ENCODE data around the gene LGR4.

The LGR4 gene

GRCh38 chr11:27466363-27466762, 6.2 kb downstream of the LGR4 start:
- no peak overlapping the region for H3K4me3 ChIP-seq (ENCODE audit: low read length)
- no peak overlapping the region for H3K9ac ChIP-seq (ENCODE audit: low read length)
- no peaks in the 10 kb centered on the region for H3K9me3 ChIP-seq (ENCODE audit: control insufficient read depth, low read depth, low read length)
- peaks cover 38% of the 10 kb centered on the region for H3K4me1 ChIP-seq (ENCODE audit: control insufficient read depth, low read depth, low read length)
- H3K27me3 ChIP-seq (ENCODE audit: control insufficient read depth, insufficient read depth, low read length): no peaks in the 10 kb centered on the region
- H3K36me3 ChIP-seq (ENCODE audit: control insufficient read depth, low read depth, low read length): no peaks in the 10 kb centered on the region
- H3K27ac ChIP-seq (ENCODE audit: low read length): no peak overlapping the region

DNA sequence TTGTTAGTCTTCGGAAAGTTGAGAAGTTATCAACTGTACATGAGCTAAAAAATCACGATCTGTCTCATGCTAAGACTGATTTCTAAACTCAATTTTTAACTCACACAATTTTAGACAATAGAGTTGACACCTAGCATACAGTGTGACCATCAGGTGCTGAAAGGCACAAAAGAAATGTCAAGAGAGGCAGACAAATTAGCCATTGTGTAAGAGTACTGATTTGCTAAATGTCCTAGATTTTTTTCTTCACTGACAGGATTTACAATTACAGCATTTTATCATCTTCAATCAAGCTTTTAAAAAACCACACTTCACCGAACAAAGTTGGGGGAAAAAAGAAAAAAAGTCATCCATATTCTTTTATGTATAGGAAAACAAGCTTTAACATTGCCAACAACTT, 7.0 kb downstream of the LGR4 start:
- H3K4me1 ChIP-seq (ENCODE audit: control insufficient read depth, low read depth, low read length): peaks cover 41% of the 10 kb centered on the region
- no peak overlapping the region for H3K4me3 ChIP-seq (ENCODE audit: low read length)
- no peak overlapping the region for H3K9ac ChIP-seq (ENCODE audit: low read length)
- no peaks in the 10 kb centered on the region for H3K9me3 ChIP-seq (ENCODE audit: control insufficient read depth, low read depth, low read length)
- H3K27me3 ChIP-seq (ENCODE audit: control insufficient read depth, insufficient read depth, low read length): no peaks in the 10 kb centered on the region
- no peak overlapping the region for H3K27ac ChIP-seq (ENCODE audit: low read length)
- H3K36me3 ChIP-seq (ENCODE audit: control insufficient read depth, low read depth, low read length): no peaks in the 10 kb centered on the region

DNA sequence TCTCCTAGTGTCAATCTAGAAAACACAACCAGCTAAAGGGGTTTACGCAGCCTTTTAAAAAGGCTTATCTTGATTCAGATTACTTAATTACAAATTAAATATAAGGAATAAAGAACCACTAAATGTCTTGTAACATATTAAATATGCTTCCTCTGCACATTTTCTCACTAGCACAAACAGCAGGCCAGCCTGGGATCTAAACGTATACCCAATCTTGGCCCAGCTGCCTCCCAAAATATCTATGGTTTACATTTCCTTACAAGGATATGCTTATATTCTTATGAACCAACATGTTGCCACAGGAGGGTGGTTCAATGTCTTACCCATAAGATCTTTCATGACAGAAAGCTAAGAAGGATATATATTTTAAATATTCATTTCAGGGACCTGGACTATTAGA, 7.7 kb downstream of the LGR4 start:
- peaks cover 44% of the 10 kb centered on the region for H3K4me1 ChIP-seq (ENCODE audit: control insufficient read depth, low read depth, low read length)
- no peaks in the 10 kb centered on the region for H3K36me3 ChIP-seq (ENCODE audit: control insufficient read depth, low read depth, low read length)
- no peaks in the 10 kb centered on the region for H3K27me3 ChIP-seq (ENCODE audit: control insufficient read depth, insufficient read depth, low read length)
- H3K9me3 ChIP-seq (ENCODE audit: control insufficient read depth, low read depth, low read length): no peaks in the 10 kb centered on the region
- no peak overlapping the region for H3K4me3 ChIP-seq (ENCODE audit: low read length)
- H3K27ac ChIP-seq (ENCODE audit: low read length): no peak overlapping the region
- no peak overlapping the region for H3K9ac ChIP-seq (ENCODE audit: low read length)

- no peaks in the 10 kb centered on the region for H3K36me3 ChIP-seq (ENCODE audit: control insufficient read depth, low read depth, low read length)
- H3K4me3 ChIP-seq (ENCODE audit: low read length): no peak overlapping the region
- H3K4me1 ChIP-seq (ENCODE audit: control insufficient read depth, low read depth, low read length): peaks cover 39% of the 10 kb centered on the region
- H3K9ac ChIP-seq (ENCODE audit: low read length): no peak overlapping the region
- no peak overlapping the region for H3K27ac ChIP-seq (ENCODE audit: low read length)
- H3K9me3 ChIP-seq (ENCODE audit: control insufficient read depth, low read depth, low read length): no peaks in the 10 kb centered on the region
- H3K27me3 ChIP-seq (ENCODE audit: control insufficient read depth, insufficient read depth, low read length): no peaks in the 10 kb centered on the region
Measured at GRCh38 chr11:27464289-27464696, 8.3 kb downstream of the LGR4 start.

- H3K27ac ChIP-seq (ENCODE audit: low read length): no peak overlapping the region
- no peaks in the 10 kb centered on the region for H3K9me3 ChIP-seq (ENCODE audit: control insufficient read depth, low read depth, low read length)
- H3K9ac ChIP-seq (ENCODE audit: low read length): no peak overlapping the region
- no peak overlapping the region for H3K4me3 ChIP-seq (ENCODE audit: low read length)
- H3K27me3 ChIP-seq (ENCODE audit: control insufficient read depth, insufficient read depth, low read length): no peaks in the 10 kb centered on the region
- H3K36me3 ChIP-seq (ENCODE audit: control insufficient read depth, low read depth, low read length): no peaks in the 10 kb centered on the region
- H3K4me1 ChIP-seq (ENCODE audit: control insufficient read depth, low read depth, low read length): peaks cover 29% of the 10 kb centered on the region
Measured at GRCh38 chr11:27462543-27462942, 10.0 kb downstream of the LGR4 start.

DNA sequence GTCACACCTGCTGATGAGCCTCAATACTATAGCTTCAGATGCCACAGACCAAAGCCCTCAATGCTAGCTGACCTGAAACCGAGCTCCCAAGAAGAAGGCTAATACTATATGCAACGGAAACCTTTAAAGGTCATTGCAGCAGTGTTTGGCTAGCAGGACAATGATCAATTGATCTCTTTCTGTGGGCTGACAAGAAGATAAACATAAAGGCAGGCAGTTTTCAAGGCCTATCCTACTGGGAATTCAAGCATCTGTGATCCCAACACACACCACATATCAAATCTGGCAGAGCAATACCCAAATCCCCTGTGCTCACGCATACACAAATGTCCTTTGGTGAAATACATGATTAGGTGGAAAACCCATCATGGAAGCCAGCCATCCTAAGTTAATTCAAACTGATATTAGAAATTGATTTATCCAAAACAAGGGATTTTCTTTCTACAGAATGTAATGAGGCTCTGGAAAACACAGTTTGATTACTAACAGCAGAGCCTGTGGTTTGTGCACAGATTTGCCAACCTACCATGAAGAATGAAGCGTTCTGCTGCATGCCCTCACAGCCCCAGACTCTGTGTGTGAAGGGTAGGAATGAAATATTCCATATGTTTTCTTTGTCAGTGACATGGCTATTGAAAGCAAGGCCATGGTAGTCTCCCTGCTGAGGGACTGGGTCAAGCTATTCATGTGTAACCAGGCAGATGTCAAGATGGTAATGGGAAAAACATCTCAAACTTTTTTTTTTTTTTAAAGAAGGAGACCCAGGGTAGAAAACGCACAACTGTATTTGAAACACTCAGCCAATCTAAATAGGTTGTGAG, 12.2 kb downstream of the LGR4 start:
- no peaks in the 10 kb centered on the region for H3K27me3 ChIP-seq (ENCODE audit: control insufficient read depth, insufficient read depth, low read length)
- H3K27ac ChIP-seq (ENCODE audit: low read length): peak overlapping the region; percentile 30
- peaks cover 3% of the 10 kb centered on the region for H3K36me3 ChIP-seq (ENCODE audit: control insufficient read depth, low read depth, low read length)

GRCh38 chr11:27459191-27459590, 13.4 kb downstream of the LGR4 start:
- H3K27ac ChIP-seq (ENCODE audit: low read length): no peak overlapping the region
- H3K4me1 ChIP-seq (ENCODE audit: control insufficient read depth, low read depth, low read length): peaks cover 31% of the 10 kb centered on the region

More for the DNA sequence above, 12.2 kb downstream of the LGR4 start:
- peaks cover 41% of the 10 kb centered on the region for H3K4me1 ChIP-seq (ENCODE audit: control insufficient read depth, low read depth, low read length)
- no peaks in the 10 kb centered on the region for H3K9me3 ChIP-seq (ENCODE audit: control insufficient read depth, low read depth, low read length)
- H3K4me3 ChIP-seq (ENCODE audit: low read length): peak overlapping the region; percentile 12
- no peak overlapping the region for H3K9ac ChIP-seq (ENCODE audit: low read length)

DNA sequence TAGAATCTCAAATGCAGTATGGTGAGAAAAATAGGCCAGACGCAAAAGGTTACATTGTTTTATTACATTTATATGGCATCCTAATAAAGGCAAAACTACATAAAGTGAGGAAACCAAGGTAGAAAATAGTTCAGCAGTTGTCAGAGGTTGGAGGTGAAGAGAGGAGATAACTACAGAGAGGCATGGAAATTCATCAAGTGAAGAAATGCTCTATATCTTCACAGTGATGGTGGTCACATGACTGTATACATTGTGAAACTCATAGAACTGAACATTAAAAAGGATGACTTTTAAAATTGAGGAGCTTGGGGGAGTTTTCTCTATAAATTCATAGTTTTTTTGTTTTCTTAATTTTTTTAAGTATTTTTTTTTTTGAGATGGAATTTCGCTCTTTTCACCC, 14.4 kb downstream of the LGR4 start:
- H3K27me3 ChIP-seq (ENCODE audit: control insufficient read depth, insufficient read depth, low read length): no peaks in the 10 kb centered on the region
- H3K27ac ChIP-seq (ENCODE audit: low read length): no peak overlapping the region
- H3K9me3 ChIP-seq (ENCODE audit: control insufficient read depth, low read depth, low read length): no peaks in the 10 kb centered on the region
- no peak overlapping the region for H3K4me3 ChIP-seq (ENCODE audit: low read length)
- H3K36me3 ChIP-seq (ENCODE audit: control insufficient read depth, low read depth, low read length): peaks cover 3% of the 10 kb centered on the region
- H3K4me1 ChIP-seq (ENCODE audit: control insufficient read depth, low read depth, low read length): peaks cover 35% of the 10 kb centered on the region
- H3K9ac ChIP-seq (ENCODE audit: low read length): no peak overlapping the region

More at GRCh38 chr11:27459191-27459590, 13.4 kb downstream of the LGR4 start:
- Histone ChIP-seq H3K9ac (ENCODE audit: low read length) (no peak overlapping the region), H3K36me3 (ENCODE audit: control insufficient read depth, low read depth, low read length) (peaks cover 3% of the 10 kb centered on the region), H3K27me3 (ENCODE audit: control insufficient read depth, insufficient read depth, low read length) (no peaks in the 10 kb centered on the region), H3K4me3 (ENCODE audit: low read length) (no peak overlapping the region), H3K9me3 (ENCODE audit: control insufficient read depth, low read depth, low read length) (no peaks in the 10 kb centered on the region)

- Histone ChIP-seq H3K4me1 (ENCODE audit: control insufficient read depth, low read depth, low read length) (peaks cover 39% of the 10 kb centered on the region), H3K27me3 (ENCODE audit: control insufficient read depth, insufficient read depth, low read length) (no peaks in the 10 kb centered on the region), H3K27ac (ENCODE audit: low read length) (no peak overlapping the region), H3K9me3 (ENCODE audit: control insufficient read depth, low read depth, low read length) (no peaks in the 10 kb centered on the region), H3K36me3 (ENCODE audit: control insufficient read depth, low read depth, low read length) (peaks cover 3% of the 10 kb centered on the region), H3K9ac (ENCODE audit: low read length) (no peak overlapping the region), H3K4me3 (ENCODE audit: low read length) (no peak overlapping the region)
Measured at GRCh38 chr11:27456795-27457329, 15.7 kb downstream of the LGR4 start.

GRCh38 chr11:27456140-27456794, 16.3 kb downstream of the LGR4 start:
- Histone ChIP-seq H3K36me3 (ENCODE audit: control insufficient read depth, low read depth, low read length) (peaks cover 3% of the 10 kb centered on the region), H3K9ac (ENCODE audit: low read length) (no peak overlapping the region), H3K4me3 (ENCODE audit: low read length) (no peak overlapping the region), H3K27me3 (ENCODE audit: control insufficient read depth, insufficient read depth, low read length) (no peaks in the 10 kb centered on the region), H3K4me1 (ENCODE audit: control insufficient read depth, low read depth, low read length) (peaks cover 45% of the 10 kb centered on the region), H3K27ac (ENCODE audit: low read length) (no peak overlapping the region), H3K9me3 (ENCODE audit: control insufficient read depth, low read depth, low read length) (no peaks in the 10 kb centered on the region)

- H3K4me1 ChIP-seq (ENCODE audit: control insufficient read depth, low read depth, low read length): peaks cover 47% of the 10 kb centered on the region
Measured at GRCh38 chr11:27455667-27456066, 16.9 kb downstream of the LGR4 start.

More at GRCh38 chr11:27455667-27456066, 16.9 kb downstream of the LGR4 start:
- Histone ChIP-seq H3K9ac (ENCODE audit: low read length) (no peak overlapping the region), H3K27ac (ENCODE audit: low read length) (no peak overlapping the region), H3K9me3 (ENCODE audit: control insufficient read depth, low read depth, low read length) (no peaks in the 10 kb centered on the region), H3K4me3 (ENCODE audit: low read length) (no peak overlapping the region), H3K27me3 (ENCODE audit: control insufficient read depth, insufficient read depth, low read length) (no peaks in the 10 kb centered on the region), H3K36me3 (ENCODE audit: control insufficient read depth, low read depth, low read length) (peaks cover 3% of the 10 kb centered on the region)
